GM21526 (cell line): ENCODE measurements around the gene TM7SF3.
A peak's percentile ranks its signal among the peaks of the same experiment; 100 is the strongest.
"Not testable (repeated sequence)": the region's sequence is repeated elsewhere in the genome, so short reads cannot be mapped to it uniquely, and the experiment has no call there.

ENCODE experiments used
- ATAC-seq: cut with Tn5 transposase; IDR thresholded peaks from one replicate; pipeline ENCODE4 v1.9.1; 2021; ENCODE audit warnings: moderate library complexity; ENCODE audit not compliant: unreplicated experiment, low FRiP score

The TM7SF3 gene

GRCh38 chr12:27017163-27017823 lies 3.1 kb upstream of the TM7SF3 start:
- not testable (repeated sequence) for ATAC-seq

- no peak for ATAC-seq
Observed at GRCh38 chr12:27015730-27016076, 1.5 kb upstream of the TM7SF3 start.

- no peak for ATAC-seq
Observed at GRCh38 chr12:27014859-27015729, 910 bp upstream of the TM7SF3 start.

GRCh38 chr12:27013611-27014084 lies 536 bp downstream of the TM7SF3 start:
- peak; percentile 13 for ATAC-seq

- no peak for ATAC-seq
Observed at GRCh38 chr12:27012982-27013255, 1.3 kb downstream of the TM7SF3 start.

DNA sequence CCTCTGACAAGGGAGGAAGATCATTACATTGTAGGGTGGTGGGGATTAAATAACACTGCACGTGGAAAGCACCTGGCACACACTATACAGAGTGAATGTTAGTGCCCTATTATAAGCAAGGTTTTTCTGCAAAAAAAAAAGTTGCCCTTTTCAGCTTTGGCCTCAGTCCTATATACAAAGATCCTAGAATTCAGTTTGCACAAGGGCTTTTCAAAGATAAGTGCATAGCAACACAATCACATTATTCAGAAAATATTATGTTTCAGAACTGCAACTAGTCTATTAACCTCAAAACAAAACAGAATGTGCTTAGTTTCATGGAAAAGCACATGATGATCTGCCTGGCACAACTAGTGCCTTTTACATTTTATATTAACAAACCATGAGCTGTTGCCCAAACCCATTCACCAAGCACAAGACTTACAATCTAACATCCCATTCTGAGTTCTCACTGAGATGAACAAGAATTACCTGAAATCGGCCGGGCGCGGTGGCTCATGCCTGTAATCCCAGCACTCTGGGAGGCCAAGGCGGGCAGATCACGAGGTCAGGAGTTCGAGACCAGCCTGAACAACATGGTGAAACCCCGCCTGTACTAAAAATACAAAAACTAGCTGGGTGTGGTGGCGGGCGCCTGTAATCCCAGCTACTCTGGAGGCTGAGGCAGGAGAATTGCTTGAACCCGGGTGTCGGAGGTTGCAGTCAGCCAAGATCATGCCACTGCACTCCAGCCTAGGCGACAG lies 1.8 kb downstream of the TM7SF3 start:
- ATAC-seq = no peak

DNA sequence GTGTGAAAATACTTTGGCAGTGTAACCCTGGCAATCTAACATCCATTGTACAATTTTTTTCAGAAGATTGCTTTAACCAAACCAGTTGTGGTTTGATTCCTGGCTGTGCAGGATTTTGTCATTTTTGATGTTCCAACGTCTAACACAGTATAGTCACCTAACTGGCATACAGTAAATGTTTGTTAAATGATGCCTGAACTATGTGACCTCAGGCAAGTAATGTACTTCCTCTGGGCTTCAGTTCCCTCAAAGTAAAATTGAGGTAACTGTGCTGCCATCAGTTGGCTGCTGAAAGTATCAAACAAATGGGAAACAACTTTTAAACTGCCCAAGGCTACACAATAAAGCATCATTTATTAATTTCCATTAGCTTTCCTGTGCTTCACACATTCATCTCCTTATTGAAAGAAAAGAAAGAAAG lies 4.3 kb downstream of the TM7SF3 start:
- no peak for ATAC-seq

- ATAC-seq = no peak
Observed at GRCh38 chr12:27008081-27008480, 6.1 kb downstream of the TM7SF3 start.

DNA sequence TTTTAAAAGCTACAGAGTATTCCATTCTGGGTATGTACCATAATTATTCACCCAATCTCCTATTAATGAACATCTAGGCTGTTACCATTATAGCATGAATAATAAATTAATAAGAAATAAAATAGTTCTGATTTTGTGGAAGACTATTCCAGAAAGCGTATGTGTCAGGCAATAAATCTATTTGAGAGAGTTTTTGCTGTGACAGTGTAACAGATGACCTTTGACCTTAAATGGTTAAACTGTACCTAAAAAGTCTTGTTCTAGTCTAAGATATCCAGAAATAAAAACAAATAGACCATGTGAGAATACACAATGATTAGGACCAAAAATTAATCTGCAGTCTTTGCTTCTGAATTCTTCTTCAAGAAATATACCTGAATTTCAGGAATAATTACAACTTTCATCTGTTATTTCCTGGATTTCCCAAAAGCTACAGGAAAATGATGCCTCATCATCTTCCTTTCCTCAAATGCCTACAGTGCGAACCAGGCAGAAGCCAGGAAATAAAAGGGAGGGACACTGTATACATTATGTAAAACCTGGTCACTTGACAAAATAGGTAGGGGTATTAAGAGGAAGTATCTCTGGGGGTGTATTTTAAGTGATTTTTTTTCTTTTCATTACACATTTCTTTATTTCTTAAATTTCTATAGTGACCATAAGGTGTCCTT lies 7.3 kb downstream of the TM7SF3 start:
- no peak for ATAC-seq

- no peak for ATAC-seq
Observed at GRCh38 chr12:27005495-27005894, 8.7 kb downstream of the TM7SF3 start.

DNA sequence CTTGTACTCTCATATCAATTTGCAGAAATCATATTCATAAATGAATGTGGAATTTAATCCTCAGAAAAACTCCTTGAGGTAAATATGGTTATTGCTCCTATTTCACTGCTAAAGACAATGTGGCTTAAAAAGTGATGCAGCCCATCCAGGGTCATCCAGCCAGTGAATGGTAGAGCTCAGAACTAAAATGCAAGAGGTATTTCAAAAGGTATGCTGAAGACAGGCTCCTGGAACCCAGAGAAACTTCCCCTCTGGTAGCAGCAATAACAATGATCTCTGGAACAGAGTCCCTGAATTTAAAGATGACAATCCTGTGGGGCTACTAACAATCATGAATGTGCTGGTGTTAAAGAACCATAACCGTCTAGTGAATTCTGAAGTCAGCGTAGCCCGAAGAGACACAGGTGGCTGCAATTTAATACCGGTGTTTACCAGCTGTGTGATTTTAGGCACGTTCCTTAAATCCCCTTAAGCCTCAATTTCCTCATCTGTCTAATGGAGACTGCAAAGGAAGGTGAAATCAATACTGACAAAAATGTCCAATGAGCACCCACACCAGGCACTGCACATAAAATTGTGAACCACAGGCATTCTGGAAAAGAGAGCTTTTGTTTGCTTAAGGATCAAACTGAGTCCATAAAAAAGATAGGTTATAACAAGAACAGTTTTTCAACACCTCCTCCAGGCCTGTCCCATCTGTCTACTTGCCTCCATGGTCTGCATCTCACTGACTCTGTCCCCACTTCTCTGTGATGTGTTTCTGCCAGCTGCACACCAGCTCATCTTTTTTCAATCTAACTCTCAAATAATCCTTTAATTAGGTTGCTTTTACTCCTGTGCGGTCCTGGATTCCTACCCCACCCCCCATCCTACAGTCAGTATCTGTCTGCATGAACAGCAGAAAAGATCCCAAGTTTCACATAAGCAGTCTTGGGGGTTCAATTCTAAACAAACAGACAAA lies 10.5 kb downstream of the TM7SF3 start:
- no peak for ATAC-seq

GRCh38 chr12:27002141-27002540 lies 12.0 kb downstream of the TM7SF3 start:
- ATAC-seq = no peak

GRCh38 chr12:27001663-27002062 lies 12.5 kb downstream of the TM7SF3 start:
- ATAC-seq = no peak

GRCh38 chr12:27000961-27001360 lies 13.2 kb downstream of the TM7SF3 start:
- no peak for ATAC-seq

DNA sequence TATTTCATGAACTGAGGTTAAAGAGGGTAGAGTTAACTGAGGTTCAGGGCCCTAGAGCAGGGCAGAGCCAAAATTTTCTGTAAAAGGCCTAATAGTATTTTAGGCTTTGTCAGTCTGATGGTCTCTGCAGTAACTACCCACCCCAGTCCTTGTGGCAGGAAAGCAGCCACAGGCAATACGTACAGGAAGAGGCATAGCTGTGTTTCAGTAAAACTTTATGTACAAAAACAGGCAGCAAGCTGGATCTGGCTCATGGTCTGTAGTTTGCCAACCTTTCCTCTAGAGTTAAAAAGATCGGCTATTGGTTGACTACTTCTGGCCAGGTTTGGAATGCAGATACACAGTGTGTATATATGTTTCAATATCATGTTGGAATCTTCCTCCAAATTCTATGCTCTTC lies 17.2 kb downstream of the TM7SF3 start:
- no peak for ATAC-seq

- no peak for ATAC-seq
Observed at GRCh38 chr12:26995706-26996105, 18.5 kb downstream of the TM7SF3 start.

GRCh38 chr12:26994109-26994508 lies 20.1 kb downstream of the TM7SF3 start:
- ATAC-seq = no peak

GRCh38 chr12:26991826-26992225 lies 22.4 kb downstream of the TM7SF3 start:
- no peak for ATAC-seq

DNA sequence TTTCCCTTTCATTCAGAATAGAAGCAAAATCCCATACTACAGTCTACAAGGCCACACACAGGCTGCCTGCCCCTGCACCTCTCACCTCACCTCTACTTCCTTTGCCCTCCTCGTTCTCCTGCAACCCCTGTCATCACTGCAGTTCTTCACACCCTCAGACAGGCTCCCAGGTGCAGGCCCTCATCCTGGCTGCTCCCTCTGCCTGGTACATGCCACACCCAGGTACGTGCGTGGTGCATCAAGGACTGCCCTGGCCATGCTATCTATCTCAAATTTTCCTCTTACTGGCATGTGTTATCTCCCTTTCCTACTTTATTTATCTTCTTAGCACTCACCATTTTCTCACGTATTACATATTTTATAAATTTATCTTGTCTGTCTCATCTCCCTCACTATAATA lies 24.3 kb downstream of the TM7SF3 start:
- no peak for ATAC-seq

DNA sequence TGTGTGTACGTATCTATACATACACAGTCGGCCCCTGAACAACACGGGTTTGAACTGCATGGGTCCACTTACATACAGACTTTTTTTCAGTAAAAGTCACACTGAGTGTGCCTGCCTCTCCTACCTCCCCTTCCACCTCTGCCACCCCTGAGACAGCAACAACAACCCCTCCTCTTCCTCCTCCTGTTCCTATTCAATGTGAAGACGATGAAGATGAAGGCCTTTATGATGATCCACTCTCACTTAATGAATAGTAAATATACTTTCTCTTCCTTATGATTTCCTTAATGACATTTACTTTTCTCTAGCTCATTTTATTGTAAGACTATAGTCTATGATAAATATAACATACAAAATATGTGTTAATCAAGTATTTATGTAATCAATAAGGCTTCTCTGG lies 25.5 kb downstream of the TM7SF3 start:
- ATAC-seq = no peak
